Left kidney (tissue), 2 donors: ENCODE data around the gene TSPAN4. TPM values are rescaled to one million over a fixed set of nuclear protein-coding genes. Genes with fewer than 3 reads are reported as not detected.

Experiments used
- DNase-seq: peaks from one replicate; pipeline ENCODE4 v3.0.0-alpha.2; 2013
- polyA plus RNA-seq: library from polyadenylated mRNA; unstranded; fragments of 120-200 nt; gene quantifications from one replicate; pipeline ENCODE4 v1.2.1, GENCODE V29; 2013; ENCODE audit not compliant: insufficient read length

TSPAN4 gene
- polyA plus RNA-seq, 1 donor = 55.9 TPM

DNA sequence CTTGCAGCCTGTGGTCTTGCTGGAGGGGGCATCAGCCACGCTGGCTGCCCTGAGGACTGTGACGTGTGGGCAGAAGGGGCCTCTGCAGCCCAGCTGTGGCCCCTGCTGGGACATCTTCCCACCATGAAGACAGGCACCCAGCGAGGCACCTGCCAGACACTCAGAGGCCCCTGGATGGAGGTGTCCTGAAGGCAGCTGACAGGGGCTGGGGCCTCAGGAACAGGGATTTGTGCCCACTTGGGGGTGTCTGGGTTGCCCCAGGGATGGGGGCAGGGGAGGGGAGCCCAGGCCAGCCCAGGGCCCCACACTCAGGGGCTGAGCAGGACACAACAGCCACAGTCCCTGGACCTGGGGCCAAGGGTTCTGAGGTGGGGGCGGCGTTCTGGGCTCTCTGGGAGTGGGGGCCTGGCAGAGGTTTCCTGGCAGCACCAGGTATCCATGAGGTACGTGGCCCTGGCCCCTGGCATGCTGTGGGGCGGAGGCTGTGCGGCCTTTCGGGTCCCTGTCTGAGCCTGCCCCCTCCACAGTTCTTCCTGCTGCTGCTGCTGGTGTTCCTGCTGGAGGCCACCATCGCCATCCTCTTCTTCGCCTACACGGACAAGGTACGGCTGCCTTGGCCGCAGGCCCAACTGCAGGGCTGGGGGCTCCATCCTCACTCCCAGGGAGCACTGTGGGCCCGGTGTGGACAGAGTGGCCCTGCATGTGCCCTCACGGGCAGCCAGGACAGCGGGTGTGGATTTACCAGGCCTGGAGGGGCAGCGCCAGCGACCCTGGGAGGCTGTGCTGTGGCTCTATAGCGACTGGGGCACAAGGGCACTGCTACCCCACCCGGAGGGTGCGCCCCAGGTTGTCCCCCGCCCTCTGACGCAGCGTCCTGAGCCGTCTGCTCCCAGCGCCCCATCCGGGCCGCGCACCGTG, 21.5 kb downstream of the TSPAN4 start:
- no peak for DNase-seq

DNA sequence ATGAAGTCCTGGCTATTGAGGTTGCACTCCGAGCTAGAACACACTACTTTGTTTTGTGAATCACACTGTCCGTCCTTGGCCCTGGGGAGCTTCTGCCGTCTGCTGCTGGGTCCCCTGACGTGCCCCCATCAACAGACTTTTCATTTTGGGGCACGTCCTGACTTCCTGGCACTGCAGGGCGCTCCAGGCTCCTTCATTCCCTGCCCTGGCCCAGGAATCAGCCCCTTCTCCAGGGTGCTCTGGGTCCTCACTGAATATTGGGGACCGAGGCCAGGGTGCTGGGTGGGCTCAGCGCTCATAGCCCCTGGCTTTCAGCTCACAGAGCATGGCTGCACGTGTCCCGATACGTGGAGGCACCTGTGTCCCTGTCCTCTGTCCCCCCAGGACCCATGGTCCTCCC, 22.2 kb downstream of the TSPAN4 start:
- no peak for DNase-seq

DNA sequence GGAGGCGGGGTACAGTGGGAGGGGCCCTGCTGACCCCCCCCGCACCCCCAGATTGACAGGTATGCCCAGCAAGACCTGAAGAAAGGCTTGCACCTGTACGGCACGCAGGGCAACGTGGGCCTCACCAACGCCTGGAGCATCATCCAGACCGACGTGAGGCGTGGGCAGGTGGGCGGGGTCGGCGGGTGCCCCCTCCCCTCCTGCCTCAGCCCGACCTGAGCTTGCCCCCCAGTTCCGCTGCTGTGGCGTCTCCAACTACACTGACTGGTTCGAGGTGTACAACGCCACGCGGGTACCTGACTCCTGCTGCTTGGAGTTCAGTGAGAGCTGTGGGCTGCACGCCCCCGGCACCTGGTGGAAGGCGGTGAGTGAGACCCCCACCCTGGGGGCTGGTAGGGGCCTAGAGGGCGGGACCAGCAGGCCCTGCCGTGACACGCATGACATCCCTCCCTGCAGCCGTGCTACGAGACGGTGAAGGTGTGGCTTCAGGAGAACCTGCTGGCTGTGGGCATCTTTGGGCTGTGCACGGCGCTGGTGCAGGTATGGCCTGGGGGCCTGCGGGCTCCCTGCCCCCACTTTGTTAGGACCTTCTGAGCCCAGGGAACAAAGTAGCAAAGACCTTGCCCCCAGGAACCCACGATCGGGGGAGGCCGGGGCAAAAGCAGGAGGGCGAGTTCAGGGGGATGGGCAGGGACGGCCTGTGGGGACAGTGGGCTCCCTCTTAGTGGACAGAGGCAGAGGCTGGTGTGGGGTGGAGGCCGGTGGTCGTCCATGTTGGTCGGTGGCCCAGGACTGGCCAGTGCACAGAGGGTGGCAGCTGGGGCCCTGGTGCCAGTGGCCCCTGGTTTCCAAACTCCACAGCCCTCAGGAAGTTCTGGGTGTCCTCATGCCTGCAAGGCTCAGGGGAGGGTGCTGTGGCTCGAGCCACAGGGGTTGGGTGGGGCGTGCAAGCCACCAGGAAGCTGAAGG, 23.1 kb downstream of the TSPAN4 start:
- DNase-seq = no peak

DNA sequence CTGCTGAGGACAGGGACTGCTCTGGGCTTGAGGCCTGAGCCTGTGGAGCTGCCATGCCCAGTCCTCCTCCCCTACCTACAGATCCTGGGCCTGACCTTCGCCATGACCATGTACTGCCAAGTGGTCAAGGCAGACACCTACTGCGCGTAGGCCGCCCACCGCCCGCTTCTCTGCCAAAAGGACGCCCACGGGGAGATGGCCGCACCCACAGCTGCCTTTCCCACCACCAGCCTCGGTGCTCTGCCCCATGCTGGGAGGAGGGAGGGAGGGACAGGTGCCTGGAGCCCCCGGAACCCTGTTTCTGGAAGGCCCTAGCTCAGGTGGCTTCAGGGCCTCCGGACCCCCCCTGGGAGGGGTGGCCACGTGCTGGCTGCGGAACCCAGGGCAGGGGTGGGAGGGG, 23.8 kb downstream of the TSPAN4 start:
- no peak for DNase-seq

DNA sequence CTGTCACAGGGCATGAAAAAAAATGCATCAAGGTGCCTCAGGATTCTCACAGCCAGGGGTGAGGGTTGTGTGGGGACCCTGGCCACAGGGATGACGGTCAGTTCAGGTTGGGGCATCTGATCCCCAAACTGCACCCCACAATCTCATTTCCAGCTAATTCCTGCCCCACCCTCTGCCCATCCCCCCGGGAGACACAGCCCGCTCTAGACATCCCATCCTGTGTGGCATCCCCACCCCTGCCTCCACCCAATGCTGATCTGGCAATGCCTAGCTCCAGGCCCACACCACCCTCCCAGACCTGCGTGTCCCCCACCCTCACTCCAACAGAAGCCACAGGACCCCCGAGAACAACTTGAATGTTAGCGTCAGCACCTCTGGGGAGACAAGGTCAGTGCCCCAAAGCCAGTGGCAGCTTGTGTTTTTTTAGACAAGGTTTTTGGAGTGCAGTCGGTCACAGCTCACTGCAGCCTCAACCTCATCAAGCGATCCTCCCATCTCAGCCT, 25.3 kb downstream of the TSPAN4 start:
- DNase-seq = no peak

DNA sequence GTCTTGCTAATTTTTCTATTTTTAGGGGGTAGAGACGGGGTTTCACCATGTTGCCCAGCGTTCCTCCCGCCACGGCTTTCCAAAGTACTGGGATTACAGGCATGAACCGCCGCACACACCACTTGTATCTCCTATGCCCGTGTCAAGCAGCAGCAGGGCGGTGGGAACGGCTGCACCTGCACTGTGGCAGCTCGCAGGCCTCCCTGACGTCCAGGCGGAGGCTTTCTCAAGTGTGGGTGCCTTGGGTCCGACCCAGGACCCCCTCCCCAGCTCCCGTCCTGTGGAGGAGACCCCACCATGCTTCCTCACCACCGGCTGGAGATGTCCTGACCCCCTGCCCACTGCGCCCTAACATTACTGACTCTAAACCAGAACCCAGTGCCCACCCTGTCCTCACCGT, 25.7 kb downstream of the TSPAN4 start:
- DNase-seq = no peak

DNA sequence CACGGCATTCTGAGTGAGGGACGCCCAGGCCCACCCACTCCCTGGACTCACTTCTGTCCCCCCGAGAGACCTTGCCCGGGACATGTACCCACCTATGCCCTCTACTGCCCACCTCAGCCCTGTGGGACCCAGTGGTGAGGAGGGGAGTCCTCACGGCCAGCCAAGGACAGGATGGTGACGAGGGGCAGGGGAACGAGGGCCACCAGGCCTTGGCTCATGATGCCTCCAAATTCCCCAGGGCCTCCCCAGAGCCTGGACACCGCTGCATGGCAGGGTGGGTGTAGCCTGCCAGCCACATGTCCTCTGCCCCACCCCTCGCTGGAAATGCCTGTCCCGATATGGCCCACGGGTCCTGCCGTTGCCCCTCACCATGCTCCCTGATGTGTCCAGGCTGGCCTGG, 26.1 kb downstream of the TSPAN4 start:
- DNase-seq = no peak

DNA sequence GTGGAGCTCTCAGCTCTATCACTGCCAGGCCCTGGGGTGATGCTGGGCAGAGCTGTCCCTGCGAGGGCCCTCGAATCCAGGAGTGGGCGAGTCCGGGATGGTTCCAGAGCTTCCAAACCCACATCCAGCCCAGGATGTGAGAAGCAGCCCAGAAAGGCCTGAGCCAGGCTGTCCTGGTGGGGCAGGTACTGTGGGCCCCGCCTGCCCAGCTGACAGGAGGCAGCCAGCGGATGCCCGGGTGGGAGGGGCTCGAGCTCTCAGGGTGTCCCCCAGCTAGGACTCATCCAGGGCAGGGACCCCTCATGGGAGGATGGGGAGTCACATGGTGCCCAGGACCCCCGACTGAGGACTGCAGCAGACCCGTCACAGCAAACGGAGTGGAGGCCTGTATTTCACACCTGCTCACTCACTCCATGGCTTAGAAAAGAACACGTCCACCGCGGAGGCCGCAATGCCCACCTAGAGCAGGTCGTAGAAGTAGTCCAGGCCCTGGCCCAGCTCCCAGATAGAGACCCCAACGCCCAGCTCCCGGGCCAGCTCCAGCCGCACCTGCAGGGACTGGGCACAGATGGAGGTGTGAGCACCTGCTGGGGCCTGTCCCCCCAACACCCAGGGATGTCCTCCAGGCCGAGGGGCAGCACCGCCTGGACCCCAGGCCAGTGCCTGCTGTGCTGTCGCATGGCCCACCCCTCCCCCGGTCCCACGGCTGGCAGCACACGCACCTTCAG, 26.9 kb downstream of the TSPAN4 start:
- DNase-seq = no peak

DNA sequence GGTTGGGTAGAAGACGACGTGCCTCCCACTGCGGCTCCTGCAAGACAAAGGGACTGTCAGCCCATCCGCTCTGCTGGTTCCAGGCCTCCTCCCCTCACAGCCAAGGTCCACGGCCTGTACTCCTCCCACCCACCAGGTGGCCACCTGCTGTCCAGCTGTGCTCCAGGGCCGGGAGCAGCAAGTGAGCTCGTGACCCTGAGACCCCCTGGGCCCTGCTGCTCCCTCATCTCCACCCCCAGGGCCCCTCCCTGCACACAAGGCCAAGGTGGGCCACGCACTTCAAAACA, 27.4 kb downstream of the TSPAN4 start:
- DNase-seq = peak; percentile 36

DNA sequence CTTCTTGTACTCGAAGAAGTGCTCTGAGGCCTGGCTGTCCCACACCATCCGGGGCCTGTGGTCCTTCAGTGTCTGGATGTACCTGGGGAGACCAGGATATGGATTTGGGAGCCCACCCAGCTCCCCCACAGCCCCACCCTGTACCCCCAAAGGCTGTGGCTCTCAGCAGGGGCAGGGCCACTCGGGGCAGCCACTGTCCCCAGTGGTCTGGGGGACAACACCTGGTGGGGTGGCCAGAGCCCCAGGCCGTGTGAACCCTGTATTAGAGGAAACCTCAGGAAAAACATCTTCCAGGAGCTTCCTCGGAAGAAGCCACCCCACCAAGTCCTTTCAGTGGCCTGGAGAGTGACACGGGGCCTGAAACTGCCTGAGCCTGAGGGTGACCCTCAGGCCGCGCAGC, 27.8 kb downstream of the TSPAN4 start:
- DNase-seq = no peak

DNA sequence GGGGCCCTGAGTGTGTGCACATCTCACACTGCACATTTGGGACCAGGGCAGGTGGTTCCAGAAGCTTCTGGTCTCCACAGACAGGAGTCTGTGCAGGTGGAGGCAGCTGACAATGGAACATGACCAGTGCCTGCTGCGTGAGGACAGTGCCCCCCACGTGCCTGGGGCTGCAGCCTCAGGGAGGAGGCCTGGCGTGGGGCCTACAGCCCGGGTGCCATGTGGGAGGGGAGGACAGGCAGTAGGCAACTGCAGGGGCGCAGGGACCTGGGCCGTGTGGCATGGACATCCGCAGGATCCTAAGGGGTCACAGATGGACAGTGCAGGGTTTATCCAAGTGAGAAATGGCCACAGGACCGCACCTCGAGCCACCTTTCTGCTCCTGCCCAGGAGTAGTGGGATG, 28.8 kb downstream of the TSPAN4 start:
- DNase-seq = no peak

DNA sequence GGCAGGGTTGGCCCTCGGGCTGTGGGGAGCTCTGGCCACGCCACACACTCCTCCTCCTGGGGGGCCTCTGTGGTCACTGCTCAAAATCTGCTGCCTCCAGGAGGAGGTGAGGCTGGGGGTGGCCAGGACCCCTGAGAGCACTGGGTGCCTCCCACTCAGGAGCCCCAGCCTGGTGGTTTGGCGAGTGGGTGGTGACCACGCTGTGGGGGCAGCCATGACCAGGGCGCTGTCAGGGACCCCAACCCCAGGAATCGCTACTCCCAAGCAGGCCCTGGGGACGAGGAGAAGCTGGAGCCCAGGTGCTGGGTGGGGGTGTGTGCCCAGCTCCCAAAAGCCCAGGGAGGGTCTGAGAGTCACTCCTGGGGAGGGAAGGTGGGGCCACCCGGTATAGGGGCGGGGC, 30.1 kb downstream of the TSPAN4 start:
- DNase-seq = no peak

DNA sequence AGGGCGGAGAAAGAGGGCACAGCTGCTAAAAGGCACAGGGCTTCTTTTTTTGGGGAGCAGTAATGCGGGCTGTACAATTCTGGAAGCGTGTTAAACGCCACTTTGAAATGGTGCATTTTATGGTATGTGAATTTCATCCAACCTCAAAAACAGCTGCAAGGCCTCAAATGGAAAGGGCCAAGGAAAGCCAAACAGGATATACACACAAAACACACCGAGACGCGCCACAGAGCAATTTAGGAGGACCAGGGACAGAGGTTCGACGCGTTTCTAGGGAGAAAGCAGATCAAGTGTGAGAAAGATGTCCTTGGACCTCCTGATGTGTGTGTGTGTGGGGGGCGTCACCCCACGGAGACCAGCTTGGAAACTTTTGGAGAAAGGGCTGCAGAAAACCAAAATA, 31.1 kb downstream of the TSPAN4 start:
- no peak for DNase-seq

DNA sequence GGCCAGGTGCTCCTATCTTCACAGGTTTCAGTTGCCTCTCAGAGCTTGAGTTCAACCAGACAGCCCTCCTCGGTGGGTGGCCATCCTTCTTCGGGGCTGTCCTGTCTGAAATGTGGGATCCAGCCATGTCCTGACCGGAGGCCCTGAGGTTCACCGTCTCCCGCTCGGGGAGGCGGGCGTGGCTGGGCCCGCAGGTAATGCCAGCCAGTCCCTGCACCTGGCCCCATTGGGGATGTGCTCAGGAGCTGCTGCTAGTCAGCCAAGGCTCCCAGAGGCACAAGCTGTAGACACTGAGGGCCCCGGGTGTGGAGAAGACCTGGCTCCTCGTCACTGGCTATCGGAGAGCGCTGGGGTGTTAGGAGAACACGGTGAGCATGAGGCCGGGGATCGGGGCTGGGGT, 32.6 kb downstream of the TSPAN4 start:
- DNase-seq = no peak

DNA sequence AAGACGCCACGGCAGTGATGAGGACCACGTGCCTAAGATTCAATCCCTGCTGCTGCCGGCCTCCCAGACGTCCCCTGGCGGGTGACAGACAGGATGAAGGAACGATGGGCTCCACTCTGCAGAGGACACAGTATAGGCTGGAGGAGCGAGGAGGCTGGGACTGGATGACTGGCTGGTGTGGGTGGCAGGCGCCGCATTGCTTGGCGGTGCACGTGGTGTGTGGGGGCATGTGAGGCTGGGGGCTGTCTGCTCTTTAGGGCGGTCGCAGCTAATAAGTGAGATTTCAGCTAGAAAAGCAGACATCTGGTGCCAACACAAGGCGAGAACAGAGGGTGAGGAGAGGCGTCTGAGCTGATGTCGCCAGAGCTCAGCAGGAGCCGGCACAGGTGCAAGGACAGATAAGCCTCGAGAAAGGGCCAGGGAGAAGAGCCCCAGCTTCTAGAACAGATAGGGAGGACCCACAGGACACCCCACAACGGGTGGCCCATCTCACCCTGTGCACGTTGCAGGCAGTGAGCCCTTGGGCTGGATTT, 33.2 kb downstream of the TSPAN4 start:
- DNase-seq = no peak

DNA sequence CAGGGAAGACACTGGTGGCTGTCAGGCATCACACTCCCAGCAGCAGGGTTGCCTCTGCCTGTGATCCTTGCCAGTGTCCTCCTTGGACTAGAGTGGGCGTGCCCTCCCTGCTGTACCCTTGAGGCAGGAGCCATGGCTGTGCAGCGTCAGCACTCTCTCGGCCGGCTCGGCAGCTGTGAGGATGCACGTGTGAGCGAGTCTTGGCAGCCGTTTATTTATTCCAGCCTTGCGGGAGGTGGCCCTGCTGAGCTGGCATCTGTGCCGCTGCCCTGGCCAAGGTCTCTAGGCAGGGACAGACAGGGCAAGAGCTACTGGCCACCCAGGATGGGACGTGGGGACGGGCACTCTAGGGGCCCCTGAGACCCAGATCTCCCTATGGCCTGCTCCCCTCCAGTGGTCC, 33.9 kb downstream of the TSPAN4 start:
- no peak for DNase-seq

DNA sequence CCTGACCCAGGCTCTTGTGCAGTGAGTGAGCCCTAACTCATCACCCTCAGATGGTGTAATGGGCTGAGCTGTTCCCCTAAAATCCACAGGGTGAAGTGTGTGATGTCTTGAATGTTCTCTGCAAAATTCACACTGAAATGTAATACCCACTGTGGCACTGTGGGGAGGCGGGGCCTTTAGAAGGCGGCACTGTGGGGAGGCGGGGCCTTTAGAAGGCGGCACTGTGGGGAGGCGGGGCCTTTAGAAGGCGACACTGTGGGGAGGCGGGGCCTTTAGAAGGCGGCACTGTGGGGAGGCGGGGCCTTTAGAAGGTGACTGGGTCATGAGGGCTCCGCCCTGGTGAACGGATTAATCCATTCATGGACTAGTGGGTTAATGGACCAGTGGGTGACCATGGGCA, 34.9 kb downstream of the TSPAN4 start:
- DNase-seq = no peak

DNA sequence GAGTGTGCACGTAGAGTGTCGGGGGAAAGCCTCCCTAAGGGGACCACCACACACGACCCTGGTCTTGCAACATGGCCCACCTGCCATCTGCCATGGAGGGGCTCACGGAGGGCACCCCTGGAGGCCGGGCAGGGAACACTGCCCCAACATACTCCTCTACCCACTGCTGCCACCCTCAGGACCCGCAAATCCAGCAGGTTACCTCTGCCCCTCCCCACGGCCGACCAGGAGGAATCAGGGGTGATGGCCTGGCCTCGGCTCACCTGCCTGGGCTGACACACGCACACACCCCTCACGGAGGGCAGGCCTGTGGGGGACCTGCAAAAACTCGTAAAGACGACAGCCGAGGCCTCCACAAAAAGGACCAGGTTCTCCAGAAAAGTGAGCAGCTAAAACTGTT, 37.8 kb downstream of the TSPAN4 start:
- no peak for DNase-seq

DNA sequence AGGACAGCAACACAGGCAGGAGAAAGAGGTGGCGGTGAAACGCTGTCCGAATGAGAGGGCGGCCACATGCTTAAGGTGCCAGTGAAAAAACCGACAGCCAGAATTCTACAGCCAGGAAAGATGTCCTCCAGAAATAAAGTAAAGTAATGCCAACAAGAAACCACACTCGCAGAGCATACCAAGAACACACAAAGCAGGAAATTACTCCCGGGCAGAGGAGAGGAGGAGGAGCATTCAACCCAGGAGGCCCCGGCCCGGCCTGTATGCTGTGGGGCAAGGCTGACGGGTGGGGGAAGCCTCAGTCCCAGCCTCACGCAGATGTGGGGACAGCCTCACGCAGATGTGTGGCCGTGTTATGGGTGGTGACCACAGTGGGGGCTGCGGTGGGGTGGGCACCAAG, 39.9 kb downstream of the TSPAN4 start:
- DNase-seq = no peak

DNA sequence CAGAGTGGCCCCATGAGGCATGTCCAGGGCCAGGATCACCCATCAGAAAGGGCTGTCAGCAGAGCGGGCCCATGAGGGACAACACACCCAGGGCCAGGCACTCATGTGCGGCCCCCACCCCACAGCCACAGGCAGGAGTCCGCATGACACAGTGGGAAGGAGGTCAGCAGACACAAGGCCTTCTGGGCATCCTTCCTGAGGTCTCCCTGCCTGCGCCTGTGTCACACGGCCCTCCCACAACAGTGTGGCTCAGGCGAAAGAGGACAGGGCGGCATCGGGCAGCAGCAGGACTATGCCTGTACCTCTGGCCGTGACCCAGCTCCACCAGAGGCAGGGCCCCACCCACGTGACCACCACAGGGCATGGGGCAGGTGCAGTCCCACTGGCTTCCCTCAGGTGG, 40.9 kb downstream of the TSPAN4 start:
- DNase-seq = no peak

DNA sequence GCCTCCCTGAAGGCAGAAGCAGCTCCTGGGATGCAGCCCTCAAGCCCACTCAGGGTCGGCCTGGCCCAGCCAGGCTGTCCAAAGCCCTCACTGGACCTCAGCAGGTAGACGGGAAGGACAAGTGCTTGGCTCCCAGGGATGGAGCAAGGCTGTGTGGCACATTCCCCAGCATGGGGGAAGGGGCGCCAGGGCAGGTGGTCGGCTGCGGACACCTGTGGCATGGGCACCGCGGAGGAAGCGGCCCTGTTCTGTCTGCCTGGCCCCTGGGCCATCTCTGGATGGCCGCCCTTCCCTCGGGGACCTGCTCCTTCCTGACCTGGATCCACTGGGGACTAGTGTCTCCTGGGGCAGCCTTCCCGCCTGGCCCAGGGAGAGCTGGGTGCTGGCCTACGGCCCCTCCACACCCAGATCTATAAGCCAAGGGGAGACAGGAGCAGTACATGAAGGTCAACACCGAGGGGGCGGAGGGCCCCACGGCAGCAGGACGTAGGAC, 42.0 kb downstream of the TSPAN4 start:
- no peak for DNase-seq

DNA sequence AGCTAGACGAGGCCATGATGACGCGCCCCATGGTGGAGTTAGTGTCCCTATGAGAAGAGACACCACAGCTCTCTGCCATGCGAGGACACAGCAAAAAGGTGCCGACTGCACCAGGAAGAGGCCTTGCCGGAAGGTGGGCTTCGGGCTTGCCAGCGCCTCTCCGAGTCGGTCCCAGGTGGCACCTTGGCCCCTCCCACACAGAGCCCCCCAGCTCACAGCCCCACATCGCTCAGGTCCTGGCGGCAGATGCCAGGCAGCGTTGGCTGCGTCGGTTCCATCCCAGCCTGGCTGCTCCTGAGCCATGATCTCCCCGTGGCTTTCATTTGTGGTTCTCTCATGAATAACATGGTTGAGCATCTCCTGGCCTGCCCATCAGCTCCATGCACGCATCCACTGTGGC, 43.9 kb downstream of the TSPAN4 start:
- DNase-seq = no peak
